ENCODE results near the gene RPRD1B. TPM values are rescaled to one million over a fixed set of nuclear protein-coding genes. Genes with fewer than 3 reads are reported as not detected.

The RPRD1B gene
- total RNA-seq, 2 donors from 2014 or later = 40.2 to 44.0 TPM

DNA sequence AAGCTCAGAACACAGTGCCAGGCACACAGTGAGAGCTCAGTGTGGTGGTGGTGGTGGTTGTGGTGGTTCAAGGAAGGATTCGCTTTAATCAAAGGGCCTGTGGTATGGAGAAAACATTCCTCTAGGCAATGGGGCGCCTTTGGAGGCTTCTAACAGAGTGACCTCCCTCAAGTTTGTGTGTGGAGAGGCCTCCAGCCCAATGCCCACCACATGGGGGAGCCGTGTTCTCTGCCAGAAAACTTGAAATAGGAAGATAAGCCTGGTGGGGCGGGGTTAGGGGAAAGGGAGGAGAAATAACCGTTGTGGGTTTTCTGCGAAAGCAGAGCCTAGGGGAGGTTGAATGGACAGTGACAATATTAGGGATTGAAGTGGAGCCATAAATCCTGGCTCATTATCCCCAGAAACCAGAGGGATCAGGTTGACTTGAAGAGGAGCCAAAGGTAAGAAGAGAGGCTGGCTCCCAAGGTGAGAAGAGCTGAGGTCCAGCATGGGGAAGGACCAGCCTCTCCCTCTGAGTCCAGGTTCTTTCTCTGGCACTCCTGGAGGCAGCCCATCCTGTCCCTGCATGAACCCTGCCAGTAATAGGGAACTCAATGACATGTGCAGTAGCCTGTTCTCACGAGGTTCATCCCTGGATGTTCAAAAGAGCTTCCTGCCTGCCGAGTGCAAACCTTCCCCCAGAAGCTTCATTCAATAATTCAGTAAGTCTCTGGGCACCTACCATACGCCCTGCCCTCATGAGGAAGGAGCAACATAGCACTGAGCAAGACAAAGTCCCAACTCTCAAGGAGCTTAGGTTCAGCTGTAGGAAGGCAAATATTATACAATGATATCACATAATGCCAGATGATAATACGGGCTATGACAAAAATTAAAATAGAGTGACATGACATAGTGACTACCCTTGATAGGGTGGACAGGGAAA, 80.1 kb downstream of the RPRD1B start:
- Mint-ChIP-seq H3K9me3 (no peaks in the 10 kb centered on the region), H3K27ac (peak overlapping the region in 1 of 2 donors; percentile 38), H3K36me3 (no peaks in the 10 kb centered on the region)
- no peak for ATAC-seq
- no peak for DNase-seq (ENCODE audit: low spot score in 2 of 2)

DNA sequence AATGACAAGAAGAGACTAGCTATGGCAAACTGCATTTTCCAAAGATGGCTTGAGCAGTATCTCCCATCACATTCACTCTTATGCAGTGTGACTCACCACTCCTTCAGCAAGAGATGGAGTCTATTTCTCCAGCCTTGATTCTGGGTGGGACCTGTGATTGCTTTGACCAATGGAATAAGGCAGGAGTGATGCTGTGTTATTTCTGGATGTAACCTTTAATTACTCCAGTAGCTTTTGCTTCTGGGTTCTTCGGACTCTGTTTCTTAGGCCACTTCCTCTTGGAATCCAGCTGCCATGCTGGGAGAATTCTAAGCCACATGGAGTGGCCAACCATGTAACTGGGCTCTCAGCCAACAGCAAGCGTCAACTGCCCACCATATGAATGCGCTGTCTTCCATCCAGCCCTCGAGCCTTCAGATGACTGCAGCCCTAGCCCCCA, 80.8 kb downstream of the RPRD1B start:
- ATAC-seq (no peak), DNase-seq (ENCODE audit: low spot score in 2 of 2) (no peak)
- H3K36me3 Mint-ChIP-seq = no peaks in the 10 kb centered on the region
- no peaks in the 10 kb centered on the region for H3K9me3 Mint-ChIP-seq
- H3K27ac Mint-ChIP-seq = no peak overlapping the region

DNA sequence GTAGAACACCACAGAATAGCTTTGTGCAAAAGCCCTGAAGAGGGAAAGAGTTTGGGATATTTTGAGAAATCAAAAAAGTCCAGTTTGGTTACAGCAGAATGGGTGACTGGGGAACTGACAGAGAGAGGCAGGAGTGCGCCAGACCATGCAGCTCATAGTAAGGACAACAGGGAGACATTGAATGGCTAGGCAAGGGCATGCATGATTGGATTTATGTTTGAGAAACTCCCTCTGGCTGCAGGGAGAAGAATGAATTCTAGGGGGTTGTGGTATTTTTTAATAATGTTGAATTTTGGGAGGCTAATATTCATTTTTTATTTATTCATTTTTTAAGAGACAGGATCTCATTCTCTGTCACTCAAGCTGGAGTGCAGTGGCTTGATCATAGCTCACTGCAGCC, 81.7 kb downstream of the RPRD1B start:
- no peaks in the 10 kb centered on the region for H3K36me3 Mint-ChIP-seq
- no peak overlapping the region for H3K27ac Mint-ChIP-seq
- no peaks in the 10 kb centered on the region for H3K9me3 Mint-ChIP-seq
- DNase-seq (ENCODE audit: low spot score in 2 of 2) (no peak), ATAC-seq (no peak)

DNA sequence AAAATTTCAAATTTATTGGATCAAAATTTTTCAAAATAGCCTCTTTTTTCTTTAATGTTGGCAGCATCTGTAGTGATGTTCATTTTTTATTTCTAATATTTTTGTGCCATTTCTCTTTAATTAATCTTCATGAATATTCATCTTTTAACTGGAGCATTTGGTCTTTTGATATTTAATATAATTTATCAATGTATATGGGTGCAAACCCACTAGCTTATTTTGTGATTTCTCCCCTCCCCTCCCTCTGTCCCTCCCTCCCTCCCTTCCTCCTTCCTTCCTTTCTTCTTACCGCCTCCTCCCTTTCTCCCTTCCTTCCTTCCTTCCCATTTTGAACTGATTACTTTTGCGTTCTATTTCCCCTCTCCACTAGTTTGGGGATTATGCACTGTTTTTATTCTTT, 82.3 kb downstream of the RPRD1B start:
- no peak for ATAC-seq
- no peak for DNase-seq (ENCODE audit: low spot score in 2 of 2)
- no peaks in the 10 kb centered on the region for H3K36me3 Mint-ChIP-seq
- no peaks in the 10 kb centered on the region for H3K9me3 Mint-ChIP-seq
- H3K27ac Mint-ChIP-seq = no peak overlapping the region

DNA sequence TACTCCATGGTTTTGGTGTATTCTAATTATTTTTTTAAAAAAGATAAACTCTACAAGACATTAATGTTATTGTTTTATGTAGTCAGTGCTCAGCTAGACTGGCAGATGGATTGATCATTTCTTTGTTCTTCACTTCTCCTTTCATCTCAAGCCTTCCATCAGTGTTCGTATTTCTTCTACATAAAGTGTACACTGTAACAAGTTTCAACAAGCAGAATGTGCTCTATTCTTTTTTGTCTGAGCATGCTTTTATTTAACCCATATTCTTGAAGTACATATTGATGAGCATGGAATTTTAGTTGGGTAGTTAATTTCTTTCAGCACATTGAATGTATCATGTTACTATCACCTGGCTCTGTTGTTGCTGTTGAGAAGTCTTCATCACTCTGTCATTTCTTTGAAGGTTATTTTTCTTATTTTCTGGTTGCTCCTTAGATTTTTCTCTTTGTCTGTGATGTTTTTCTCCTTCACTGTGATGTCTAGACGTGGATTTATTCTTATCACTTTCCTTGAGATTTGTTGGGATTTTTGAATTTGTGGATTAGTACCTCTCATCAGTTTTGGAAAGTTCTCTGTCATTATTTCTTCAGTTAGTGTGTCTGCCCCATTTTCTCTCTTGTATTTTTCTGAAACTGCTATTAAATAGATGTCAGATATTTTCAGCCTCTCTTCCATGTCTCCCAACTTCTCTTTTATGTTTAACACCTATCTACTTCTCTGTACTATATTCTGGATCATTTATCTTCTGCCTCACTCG, 83.0 kb downstream of the RPRD1B start:
- H3K27ac Mint-ChIP-seq = no peak overlapping the region
- DNase-seq (ENCODE audit: low spot score in 2 of 2) (no peak), ATAC-seq (no peak)
- H3K36me3 Mint-ChIP-seq = no peaks in the 10 kb centered on the region
- no peaks in the 10 kb centered on the region for H3K9me3 Mint-ChIP-seq

DNA sequence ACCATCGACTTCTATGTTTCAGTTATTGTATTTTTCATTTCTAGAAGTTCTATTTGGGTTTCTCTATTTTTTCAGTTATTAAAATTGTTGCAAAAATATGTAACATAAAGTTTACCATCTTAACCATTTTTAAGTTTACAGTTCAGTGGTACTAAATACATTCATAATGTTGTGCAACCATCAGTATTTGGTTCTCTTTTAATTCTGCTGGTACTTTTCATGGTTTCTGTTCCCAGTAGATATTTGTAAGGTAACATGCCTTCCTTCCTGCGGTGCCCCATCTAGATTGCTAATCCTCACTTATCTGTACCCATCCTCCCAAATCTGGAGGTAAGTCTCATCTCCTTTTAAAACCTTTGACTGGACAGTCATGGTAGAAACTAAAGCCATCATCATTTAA, 83.7 kb downstream of the RPRD1B start:
- no peaks in the 10 kb centered on the region for H3K9me3 Mint-ChIP-seq

DNA sequence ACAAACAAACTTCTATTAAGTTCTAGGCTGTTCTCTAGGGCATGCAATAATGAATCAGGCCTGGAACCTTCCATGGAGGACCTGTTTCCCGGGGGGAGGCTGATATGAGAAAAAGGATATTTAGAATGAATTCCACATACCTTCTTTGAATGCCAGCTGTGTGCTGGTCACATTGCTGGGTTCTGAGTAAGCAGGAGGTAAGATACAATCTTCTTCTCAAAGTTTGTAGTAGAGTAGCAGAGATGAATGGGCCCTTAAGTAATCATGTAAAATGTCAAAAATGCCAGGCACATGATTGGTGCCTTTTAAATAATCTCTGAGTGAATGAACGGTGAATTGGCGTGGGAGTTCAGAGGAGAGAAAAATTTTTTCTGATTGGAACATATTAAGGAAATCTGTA, 84.1 kb downstream of the RPRD1B start:
- DNase-seq (ENCODE audit: low spot score in 2 of 2) = no peak
- no peak for ATAC-seq
- no peaks in the 10 kb centered on the region for H3K9me3 Mint-ChIP-seq

More for the DNA sequence above, 83.7 kb downstream of the RPRD1B start:
- no peak overlapping the region for H3K27ac Mint-ChIP-seq
- DNase-seq (ENCODE audit: low spot score in 2 of 2) (no peak), ATAC-seq (no peak)
- H3K36me3 Mint-ChIP-seq = no peaks in the 10 kb centered on the region

DNA sequence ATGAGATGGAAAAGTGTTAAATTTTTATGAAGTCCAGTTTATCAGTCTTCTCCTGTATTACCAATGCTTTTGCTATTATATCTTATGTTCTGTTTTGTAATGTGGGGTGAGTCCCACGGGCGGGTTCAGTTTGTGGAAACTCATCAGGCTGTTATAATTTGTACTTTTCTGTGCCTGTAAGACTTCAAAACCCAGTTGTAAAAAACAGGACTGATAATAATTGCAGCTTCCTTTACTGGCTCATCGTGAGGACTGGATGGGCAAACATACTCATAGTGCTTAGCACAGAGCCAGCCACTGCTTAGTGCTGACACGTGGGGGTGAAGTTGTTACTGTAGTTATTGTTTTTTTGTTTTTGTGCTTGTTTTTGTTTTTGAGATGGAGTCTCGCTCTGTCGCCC, 85.9 kb downstream of the RPRD1B start:
- peak overlapping the region in 1 of 2 donors; percentile 13 for H3K27ac Mint-ChIP-seq
- no peak for ATAC-seq
- H3K36me3 Mint-ChIP-seq = no peaks in the 10 kb centered on the region
- H3K9me3 Mint-ChIP-seq = no peaks in the 10 kb centered on the region
- DNase-seq (ENCODE audit: low spot score in 2 of 2) = no peak

More for the DNA sequence above, 84.1 kb downstream of the RPRD1B start:
- Mint-ChIP-seq H3K36me3 (no peaks in the 10 kb centered on the region), H3K27ac (no peak overlapping the region)

DNA sequence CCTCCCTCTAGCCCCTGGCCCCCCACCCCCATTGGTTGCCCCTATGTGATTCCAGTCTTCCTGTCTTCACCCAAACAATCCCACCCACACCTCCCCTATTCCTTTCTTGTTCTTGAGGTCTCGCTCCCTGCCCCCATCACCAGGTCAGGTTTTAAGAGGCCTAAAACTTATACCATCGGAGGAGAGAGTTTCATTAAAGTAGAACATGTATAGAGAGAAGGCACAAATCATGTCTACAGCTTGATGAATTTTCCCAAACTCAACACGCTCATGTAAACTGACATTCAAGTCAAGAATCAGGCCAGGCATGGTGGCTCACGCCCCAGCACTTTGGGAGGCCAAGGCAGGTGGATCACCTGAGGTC, 87.1 kb downstream of the RPRD1B start:
- Mint-ChIP-seq H3K9me3 (no peaks in the 10 kb centered on the region), H3K27ac (no peak overlapping the region), H3K36me3 (no peaks in the 10 kb centered on the region)
- ATAC-seq = no peak
- DNase-seq (ENCODE audit: low spot score in 2 of 2) = no peak

DNA sequence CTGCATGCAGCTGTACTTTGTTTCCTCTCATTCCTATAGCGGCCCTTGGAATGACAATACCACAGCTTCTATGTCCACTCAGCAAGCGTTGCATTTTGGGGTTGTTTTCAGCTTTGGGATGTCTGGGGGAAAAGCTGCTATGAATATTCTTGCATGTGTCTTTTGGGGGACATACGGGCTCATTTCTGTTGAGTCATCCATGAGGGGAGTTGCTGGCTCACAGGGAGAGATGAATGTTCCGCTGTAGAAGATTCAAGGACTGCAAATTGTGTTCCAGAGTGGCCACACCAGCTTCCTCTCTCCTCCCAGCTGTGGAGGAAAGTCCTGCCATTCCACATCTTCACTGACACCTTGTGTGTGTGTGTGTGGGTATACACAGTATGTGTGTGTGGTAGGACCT, 88.2 kb downstream of the RPRD1B start:
- DNase-seq (ENCODE audit: low spot score in 2 of 2) (no peak), ATAC-seq (no peak)
- no peaks in the 10 kb centered on the region for H3K36me3 Mint-ChIP-seq
- H3K27ac Mint-ChIP-seq = no peak overlapping the region
- no peaks in the 10 kb centered on the region for H3K9me3 Mint-ChIP-seq

DNA sequence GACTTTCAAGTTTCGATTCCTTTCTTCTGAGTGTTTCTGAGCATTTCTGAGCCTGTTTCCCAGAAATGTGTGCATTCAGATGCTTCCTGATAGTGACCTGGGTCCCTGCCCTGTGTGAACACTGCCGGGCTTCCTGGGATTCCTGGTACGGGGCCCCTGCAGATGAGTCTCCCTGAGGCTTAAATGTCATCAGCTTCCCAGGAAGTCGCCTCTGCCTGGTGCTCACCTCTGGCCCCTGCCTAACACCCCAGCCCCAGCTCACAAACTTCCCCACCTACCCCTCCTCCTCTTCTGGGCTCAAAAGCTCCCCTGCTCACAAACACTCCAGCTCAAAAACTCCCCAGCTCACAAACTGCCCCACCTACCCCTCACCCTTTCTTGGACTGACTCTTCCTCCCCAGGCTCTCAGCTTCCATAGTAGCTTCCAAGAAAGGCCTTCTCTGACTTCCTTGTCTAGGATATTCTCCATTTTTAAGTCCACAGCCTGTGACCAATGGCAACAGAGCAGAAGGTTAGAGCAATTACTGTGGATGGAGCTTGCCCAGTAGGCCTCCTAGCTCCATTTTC, 89.6 kb downstream of the RPRD1B start:
- H3K27ac Mint-ChIP-seq = peak overlapping the region in 1 of 2 donors; percentile 9

DNA sequence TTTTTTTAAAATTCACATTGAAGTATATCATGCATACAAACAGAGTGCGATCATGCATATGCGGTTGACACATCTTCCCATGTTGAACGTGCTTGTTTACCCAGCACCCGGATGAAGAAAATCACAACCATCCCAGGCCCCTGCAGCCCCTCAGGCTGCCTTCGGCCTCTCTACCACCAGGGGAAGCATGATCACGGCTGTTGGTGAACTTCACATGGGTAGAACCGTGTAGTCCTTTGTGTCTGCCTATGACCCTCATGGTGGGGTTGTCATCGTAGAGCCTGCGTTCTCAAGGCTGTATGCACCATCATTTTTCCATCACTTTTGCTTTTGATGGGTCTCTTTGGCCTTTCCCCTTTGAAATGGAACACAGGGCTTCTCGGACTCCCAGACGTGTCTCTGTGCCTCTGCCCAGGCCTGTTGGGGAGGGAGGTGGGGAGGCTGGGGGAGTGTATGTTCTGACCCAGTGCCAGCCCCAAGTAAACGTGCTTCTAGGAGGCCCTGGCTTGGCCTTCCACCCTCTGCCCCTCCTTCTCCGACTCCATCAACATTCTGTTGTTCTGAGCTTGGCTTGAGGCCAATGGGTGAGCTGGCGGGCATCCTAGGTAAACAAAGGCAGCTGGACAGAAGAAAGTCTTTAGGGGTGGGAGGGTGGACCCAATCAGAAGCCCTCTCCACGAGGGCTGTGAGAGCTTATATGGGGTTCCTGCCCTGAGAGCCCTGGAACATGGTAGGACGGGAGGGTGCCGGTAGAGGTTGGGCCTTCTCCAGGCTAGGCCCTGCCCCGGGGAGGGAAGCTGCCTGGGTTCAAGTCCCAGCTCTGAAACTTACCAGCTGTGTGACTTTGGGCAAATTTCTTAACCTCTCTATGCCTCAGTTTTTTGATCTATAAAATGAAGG, 91.9 kb downstream of the RPRD1B start:
- Mint-ChIP-seq H3K27ac (peak overlapping the region in 1 of 2 donors; percentile 65), H3K36me3 (no peaks in the 10 kb centered on the region), H3K9me3 (no peaks in the 10 kb centered on the region)
- ATAC-seq (no peak), DNase-seq (ENCODE audit: low spot score in 2 of 2) (peak in 1 of 2 donors; percentile 14)

More for the DNA sequence above, 89.6 kb downstream of the RPRD1B start:
- ATAC-seq (no peak), DNase-seq (ENCODE audit: low spot score in 2 of 2) (peak in 1 of 2 donors; percentile 47)
- Mint-ChIP-seq H3K9me3 (no peaks in the 10 kb centered on the region), H3K36me3 (no peaks in the 10 kb centered on the region)

DNA sequence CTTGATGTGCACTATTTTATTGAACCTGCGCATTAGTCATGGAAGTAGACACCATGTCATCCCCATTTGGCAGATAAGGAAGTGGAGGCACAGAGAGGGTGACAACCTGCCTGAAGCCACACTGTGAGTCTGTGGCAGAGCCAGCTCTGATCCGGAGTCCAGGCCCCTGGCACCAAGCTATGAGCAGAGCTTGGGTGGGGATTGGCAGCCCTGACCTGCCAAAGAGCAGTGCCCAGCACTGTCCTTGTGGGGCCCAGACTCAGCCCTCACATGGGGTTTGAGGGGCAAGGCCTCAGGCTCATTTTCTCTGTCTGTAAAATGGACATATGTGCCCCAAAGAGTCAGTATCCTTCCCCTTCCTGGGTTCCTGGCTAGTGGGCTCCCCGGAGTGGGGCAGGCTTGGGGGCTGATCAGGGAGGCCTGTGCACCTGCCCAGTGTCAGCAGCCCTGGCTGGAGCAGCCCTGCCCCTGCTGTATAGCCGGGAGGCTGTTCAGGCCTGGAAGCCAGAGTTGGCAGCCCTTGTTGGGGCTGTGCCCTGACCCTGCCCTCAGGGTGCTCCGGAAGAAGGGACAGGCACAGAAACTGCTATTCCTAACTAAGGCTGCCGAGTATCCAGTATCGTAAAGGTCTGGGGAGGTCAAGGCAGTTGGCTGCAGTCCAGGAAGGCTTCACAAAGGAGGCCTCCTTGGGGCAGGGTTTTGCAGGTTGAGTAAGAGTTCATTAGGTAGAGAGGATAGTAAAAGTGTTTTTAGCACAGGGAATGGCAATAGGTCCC, 92.8 kb downstream of the RPRD1B start:
- no peak overlapping the region for H3K27ac Mint-ChIP-seq
- no peaks in the 10 kb centered on the region for H3K9me3 Mint-ChIP-seq
- H3K36me3 Mint-ChIP-seq = no peaks in the 10 kb centered on the region
- DNase-seq (ENCODE audit: low spot score in 2 of 2) = peak in 1 of 2 donors; percentile 52
- ATAC-seq = no peak

DNA sequence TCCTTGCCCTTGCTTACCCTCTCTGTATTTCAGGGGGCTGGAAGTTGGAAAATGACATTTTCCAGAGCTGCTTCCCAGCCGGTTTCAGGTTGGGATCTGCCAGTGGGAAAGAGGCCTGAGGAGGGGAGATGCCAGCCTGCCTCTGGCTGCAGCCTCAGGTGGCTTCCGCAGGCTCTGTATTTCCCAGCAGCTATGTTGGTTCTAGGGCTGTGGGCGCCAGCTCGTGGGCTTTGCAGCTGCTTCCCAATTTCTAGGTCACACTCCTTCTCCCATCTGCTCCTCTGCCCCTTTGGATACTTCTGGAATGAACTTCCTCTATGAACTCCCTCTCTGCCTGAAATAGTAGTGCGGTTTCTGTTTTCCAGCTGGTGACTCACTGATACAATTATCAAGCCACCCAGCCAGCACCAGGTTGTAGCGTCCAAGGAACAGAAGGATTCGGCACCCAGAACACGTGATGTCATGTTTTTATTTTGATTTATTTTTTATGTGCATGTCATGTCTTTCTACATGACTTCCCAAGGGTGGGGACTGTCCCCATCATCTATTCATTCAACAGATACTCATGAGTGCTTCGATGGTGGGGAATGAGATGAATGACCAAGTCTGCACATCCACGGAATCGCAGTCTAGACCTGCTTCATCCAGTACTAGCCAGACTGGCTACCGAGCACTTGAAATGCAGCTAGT, 93.5 kb downstream of the RPRD1B start:
- Mint-ChIP-seq H3K27ac (no peak overlapping the region), H3K36me3 (no peaks in the 10 kb centered on the region), H3K9me3 (no peaks in the 10 kb centered on the region)
- ATAC-seq (no peak), DNase-seq (ENCODE audit: low spot score in 2 of 2) (peak in 1 of 2 donors; percentile 18)

DNA sequence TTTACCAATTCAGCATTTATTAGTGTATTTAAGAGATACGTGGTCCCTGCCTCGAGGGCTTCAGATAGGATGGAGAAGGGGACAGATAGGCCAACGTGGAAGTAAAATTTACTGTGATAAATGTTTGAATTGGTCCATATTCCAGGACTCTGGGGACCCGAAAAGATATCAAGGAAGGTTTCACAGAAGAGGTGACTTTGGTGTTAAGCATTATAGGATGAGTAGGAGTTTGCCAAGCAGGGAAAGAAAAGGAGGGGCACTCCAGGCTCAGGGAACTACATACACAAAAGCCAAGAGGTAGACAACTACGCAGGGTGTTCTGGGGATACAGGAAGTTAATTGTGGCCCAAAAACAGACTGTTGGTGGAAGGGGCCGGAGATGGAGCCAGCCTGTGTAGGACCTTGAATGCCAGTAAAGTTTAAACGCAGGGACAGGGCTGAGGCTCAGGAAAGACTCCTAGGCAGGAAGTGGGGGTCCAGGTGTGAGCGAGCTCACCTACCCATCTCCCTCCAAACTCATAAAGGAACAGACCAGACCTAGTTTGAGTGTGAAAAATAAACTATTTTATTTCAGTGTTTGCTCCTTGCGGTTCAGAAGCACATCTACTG, 94.5 kb downstream of the RPRD1B start:
- Mint-ChIP-seq H3K27ac (no peak overlapping the region), H3K9me3 (no peaks in the 10 kb centered on the region), H3K36me3 (no peaks in the 10 kb centered on the region)
- no peak for ATAC-seq
- DNase-seq (ENCODE audit: low spot score in 2 of 2) = no peak
